Coronary artery (tissue), 2 donors: ENCODE results near the gene BICRA.
A peak's percentile ranks its signal among the peaks of the same experiment; 100 is the strongest.

Experiments used
- DNase-seq: peaks from one replicate; pipeline ENCODE4 v3.0.0-alpha.2; 2017; ENCODE audit warnings: low spot score
- H3K27ac ChIP-seq, 2 donors: fragments of 200-600 bp; sonication (generic); one replicate each; pipeline ENCODE4 v1.5.1; 2016 to 2019
- H3K4me3 ChIP-seq: fragments of 200-600 bp; sonication (generic); 2 replicates; pipeline ENCODE4 v1.5.1; 2016; ENCODE audit warnings: mild to moderate bottlenecking, moderate library complexity
- CTCF ChIP-seq: fragments of 200-600 bp; sonication (generic); IDR thresholded peaks from one replicate; pipeline ENCODE4 v1.5.1; 2019; ENCODE audit warnings: antibody characterized with exemption

The BICRA gene

GRCh38 chr19:47703301-47703700 is 94.4 kb downstream of the BICRA start:
- Histone ChIP-seq H3K4me3 (no peak overlapping the region), H3K27ac (no peak overlapping the region)
- no peak for TF ChIP-seq CTCF
- no peak for DNase-seq

- Histone ChIP-seq H3K4me3 (no peak overlapping the region), H3K27ac (no peak overlapping the region)
- DNase-seq = no peak
- TF ChIP-seq CTCF = no peak
These were observed 95.1 kb downstream of the BICRA start for GRCh38 chr19:47704024-47704423.

GRCh38 chr19:47704656-47705055 is 95.7 kb downstream of the BICRA start:
- Histone ChIP-seq H3K27ac (no peak overlapping the region), H3K4me3 (no peak overlapping the region)
- no peak for TF ChIP-seq CTCF
- no peak for DNase-seq

GRCh38 chr19:47707135-47707925 is 98.4 kb downstream of the BICRA start:
- H3K27ac ChIP-seq = no peak overlapping the region
- no peak overlapping the region for H3K4me3 ChIP-seq
- peak; percentile 79 for TF ChIP-seq CTCF
- DNase-seq = no peak

GRCh38 chr19:47711652-47712242 is 102.8 kb downstream of the BICRA start:
- no peak overlapping the region for H3K27ac ChIP-seq
- DNase-seq = no peak
- no peak for TF ChIP-seq CTCF
- H3K4me3 ChIP-seq = no peak overlapping the region

GRCh38 chr19:47713046-47714021 is 104.4 kb downstream of the BICRA start, which contains the start of gene EHD2:
TSS of gene EHD2 (plus strand) at chr19:47713422. CDS start at chr19:47716613, 3,191 bp downstream.
- DNase-seq = peak; percentile 82
- Histone ChIP-seq H3K27ac (peak within 1 kb of the TSS; percentile 90 to 99), H3K4me3 (peak within 1 kb of the TSS; percentile 94)
- peak; percentile 94 for TF ChIP-seq CTCF
